Measurements from ENCODE around the gene LDHAL6A. TPM values are rescaled to one million over a fixed set of nuclear protein-coding genes. Genes with fewer than 3 reads are reported as not detected.

LDHAL6A gene
- total RNA-seq, 1 donor from 2014 or later: not detected

- H3K36me3 Mint-ChIP-seq: no peaks in the 10 kb centered on the region
- DNase-seq (ENCODE audit: low spot score in 2 of 2, unreplicated experiment in 2 of 2): no peak
- TF ChIP-seq, protein P1, sequence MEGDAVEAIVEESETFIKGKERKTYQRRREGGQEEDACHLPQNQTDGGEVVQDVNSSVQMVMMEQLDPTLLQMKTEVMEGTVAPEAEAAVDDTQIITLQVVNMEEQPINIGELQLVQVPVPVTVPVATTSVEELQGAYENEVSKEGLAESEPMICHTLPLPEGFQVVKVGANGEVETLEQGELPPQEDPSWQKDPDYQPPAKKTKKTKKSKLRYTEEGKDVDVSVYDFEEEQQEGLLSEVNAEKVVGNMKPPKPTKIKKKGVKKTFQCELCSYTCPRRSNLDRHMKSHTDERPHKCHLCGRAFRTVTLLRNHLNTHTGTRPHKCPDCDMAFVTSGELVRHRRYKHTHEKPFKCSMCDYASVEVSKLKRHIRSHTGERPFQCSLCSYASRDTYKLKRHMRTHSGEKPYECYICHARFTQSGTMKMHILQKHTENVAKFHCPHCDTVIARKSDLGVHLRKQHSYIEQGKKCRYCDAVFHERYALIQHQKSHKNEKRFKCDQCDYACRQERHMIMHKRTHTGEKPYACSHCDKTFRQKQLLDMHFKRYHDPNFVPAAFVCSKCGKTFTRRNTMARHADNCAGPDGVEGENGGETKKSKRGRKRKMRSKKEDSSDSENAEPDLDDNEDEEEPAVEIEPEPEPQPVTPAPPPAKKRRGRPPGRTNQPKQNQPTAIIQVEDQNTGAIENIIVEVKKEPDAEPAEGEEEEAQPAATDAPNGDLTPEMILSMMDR (IDR thresholded peaks at IDR 0.05; ENCODE audit: unreplicated experiment): no peak
- H3K4me1 Mint-ChIP-seq: peaks cover 11% of the 10 kb centered on the region
- no peak overlapping the region for H3K27ac Mint-ChIP-seq
- H3K9me3 Mint-ChIP-seq: no peaks in the 10 kb centered on the region
- H3K27me3 Mint-ChIP-seq (ENCODE audit: low read depth): no peaks in the 10 kb centered on the region
- H3K4me3 Mint-ChIP-seq: no peak overlapping the region
Observed at GRCh38 chr11:18459634-18460033, 4.0 kb downstream of the LDHAL6A start.

- Mint-ChIP-seq H3K9me3 (no peaks in the 10 kb centered on the region), H3K4me3 (no peak overlapping the region), H3K4me1 (peaks cover 11% of the 10 kb centered on the region), H3K36me3 (no peaks in the 10 kb centered on the region), H3K27me3 (ENCODE audit: low read depth) (no peaks in the 10 kb centered on the region), H3K27ac (no peak overlapping the region)
- TF ChIP-seq, protein P1 (IDR thresholded peaks at IDR 0.05; ENCODE audit: unreplicated experiment): no peak
- DNase-seq (ENCODE audit: low spot score in 2 of 2, unreplicated experiment in 2 of 2): no peak
Observed at GRCh38 chr11:18461909-18462308, 6.3 kb downstream of the LDHAL6A start.

DNA sequence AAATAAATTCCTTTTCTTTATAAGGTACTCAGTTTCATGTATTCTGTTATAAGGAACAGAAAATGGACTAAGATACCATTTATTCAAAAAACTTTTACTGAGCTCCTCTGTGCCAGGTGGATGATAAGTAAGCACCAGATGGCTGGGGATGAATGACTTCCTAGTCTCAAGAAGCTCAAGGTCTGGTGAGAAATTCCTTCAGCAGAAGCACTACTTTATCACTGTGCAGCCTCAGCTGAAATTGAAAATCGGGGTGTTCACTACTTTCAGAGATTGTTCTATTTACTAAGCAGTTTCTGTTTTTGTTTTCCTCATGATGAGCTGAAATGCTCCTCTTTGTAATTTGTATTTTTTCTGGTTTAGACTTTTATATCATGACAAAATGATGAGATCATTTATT is 7.8 kb downstream of the LDHAL6A start:
- Mint-ChIP-seq H3K27me3 (ENCODE audit: low read depth) (no peaks in the 10 kb centered on the region), H3K4me3 (no peak overlapping the region), H3K4me1 (peaks cover 6% of the 10 kb centered on the region), H3K9me3 (no peaks in the 10 kb centered on the region), H3K27ac (no peak overlapping the region), H3K36me3 (no peaks in the 10 kb centered on the region)
- TF ChIP-seq, protein P1 (IDR thresholded peaks at IDR 0.05; ENCODE audit: unreplicated experiment): no peak
- DNase-seq (ENCODE audit: low spot score in 2 of 2, unreplicated experiment in 2 of 2): no peak

DNA sequence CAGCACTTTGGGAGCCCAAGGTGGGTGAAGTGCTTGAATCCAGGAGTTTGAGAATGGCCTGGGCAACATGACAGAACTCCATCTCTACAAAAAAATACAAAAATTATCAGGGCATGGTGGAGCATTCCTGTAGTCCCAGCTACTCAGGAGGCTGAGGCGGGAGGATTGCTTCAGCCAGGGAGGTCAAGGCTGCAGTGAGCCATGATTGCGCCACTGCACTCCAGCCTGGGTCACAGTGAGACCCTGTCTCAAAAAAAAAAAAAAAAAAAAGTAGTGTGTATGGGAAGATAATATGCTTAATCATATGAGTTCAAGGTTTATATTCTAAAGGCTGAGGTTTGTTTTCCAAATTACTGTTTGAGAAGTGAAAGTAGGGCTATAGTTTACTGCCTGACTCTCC is 10.7 kb downstream of the LDHAL6A start:
- TF ChIP-seq, protein P1 (IDR thresholded peaks at IDR 0.05; ENCODE audit: unreplicated experiment): no peak
- Mint-ChIP-seq H3K27me3 (ENCODE audit: low read depth) (no peaks in the 10 kb centered on the region), H3K27ac (no peak overlapping the region), H3K9me3 (no peaks in the 10 kb centered on the region), H3K4me3 (no peak overlapping the region), H3K36me3 (no peaks in the 10 kb centered on the region), H3K4me1 (no peaks in the 10 kb centered on the region)
- DNase-seq (ENCODE audit: low spot score in 2 of 2, unreplicated experiment in 2 of 2): no peak

DNA sequence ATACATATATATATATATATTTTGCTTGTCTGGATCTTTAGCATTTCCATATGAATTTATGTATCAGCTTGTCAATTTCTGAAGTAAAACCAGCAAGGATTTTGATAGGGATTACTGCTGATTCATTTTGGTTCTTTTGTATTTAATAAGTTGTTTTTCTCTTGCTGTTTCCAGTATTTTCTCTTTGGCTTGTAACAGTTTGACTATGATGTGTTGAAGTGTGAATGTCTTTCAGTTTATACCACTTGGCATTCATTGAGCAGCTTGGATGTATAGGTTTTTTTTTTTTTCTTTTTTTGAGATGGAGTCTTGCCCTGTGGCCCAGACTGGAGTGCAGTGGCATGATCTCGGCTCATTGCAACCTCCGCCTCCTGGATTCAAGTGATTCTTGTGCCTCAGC is 12.4 kb downstream of the LDHAL6A start:
- H3K27ac Mint-ChIP-seq: no peak overlapping the region
- no peaks in the 10 kb centered on the region for H3K27me3 Mint-ChIP-seq (ENCODE audit: low read depth)
- no peaks in the 10 kb centered on the region for H3K4me1 Mint-ChIP-seq
- H3K36me3 Mint-ChIP-seq: no peaks in the 10 kb centered on the region
- TF ChIP-seq, protein P1 (IDR thresholded peaks at IDR 0.05; ENCODE audit: unreplicated experiment): no peak
- DNase-seq (ENCODE audit: low spot score in 2 of 2, unreplicated experiment in 2 of 2): no peak
- H3K9me3 Mint-ChIP-seq: no peaks in the 10 kb centered on the region
- no peak overlapping the region for H3K4me3 Mint-ChIP-seq

DNA sequence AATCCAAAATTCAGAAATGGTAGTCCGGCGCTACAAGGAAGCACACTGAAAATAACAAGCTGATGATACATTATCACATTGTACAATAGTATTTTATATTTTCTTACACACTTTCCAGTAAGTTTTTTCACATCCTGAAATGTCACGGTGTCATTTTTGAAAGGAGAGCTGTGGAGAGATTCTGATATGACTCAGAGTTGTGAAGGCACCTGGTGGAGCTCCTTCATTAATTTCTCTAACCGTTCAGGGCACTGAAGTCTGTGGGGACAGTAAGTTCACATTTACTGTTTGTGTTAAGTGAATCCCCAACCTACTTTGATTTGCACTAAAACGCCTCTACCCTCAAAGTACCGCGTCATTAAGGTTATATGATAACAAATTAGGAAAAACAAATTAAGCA is 13.3 kb downstream of the LDHAL6A start:
- H3K4me3 Mint-ChIP-seq: no peak overlapping the region
- peaks cover 4% of the 10 kb centered on the region for H3K36me3 Mint-ChIP-seq
- TF ChIP-seq, protein P1 (IDR thresholded peaks at IDR 0.05; ENCODE audit: unreplicated experiment): no peak
- no peak for DNase-seq (ENCODE audit: low spot score in 2 of 2, unreplicated experiment in 2 of 2)
- H3K27me3 Mint-ChIP-seq (ENCODE audit: low read depth): no peaks in the 10 kb centered on the region
- H3K27ac Mint-ChIP-seq: no peak overlapping the region
- no peaks in the 10 kb centered on the region for H3K4me1 Mint-ChIP-seq
- no peaks in the 10 kb centered on the region for H3K9me3 Mint-ChIP-seq
